ENCODE measurements around the gene GJA3. TPM values are rescaled to one million over a fixed set of nuclear protein-coding genes. Genes with fewer than 3 reads are reported as not detected.

The GJA3 gene
- total RNA-seq, 1 donor from 2014 or later = 0.59 TPM

GRCh38 chr13:20132052-20132634 lies 28.7 kb downstream of the GJA3 start:
- Mint-ChIP-seq H3K9me3 (ENCODE audit: unreplicated experiment) (no peaks in the 10 kb centered on the region), H3K4me3 (ENCODE audit: unreplicated experiment) (no peak overlapping the region), H3K4me1 (ENCODE audit: low read depth, unreplicated experiment) (no peaks in the 10 kb centered on the region), H3K27me3 (ENCODE audit: low read depth, unreplicated experiment) (peaks cover 7% of the 10 kb centered on the region), H3K36me3 (ENCODE audit: low read depth, unreplicated experiment) (no peaks in the 10 kb centered on the region), H3K27ac (ENCODE audit: unreplicated experiment) (no peak overlapping the region)
- DNase-seq (ENCODE audit: low read depth) (no peak), FAIRE-seq (no peak)
- H4K20me1 ChIP-seq (ENCODE audit: insufficient read depth, low read length) = no peaks in the 10 kb centered on the region
- H3K36me3 ChIP-seq (ENCODE audit: insufficient read depth, low read length) = no peaks in the 10 kb centered on the region
- H3K27ac ChIP-seq (ENCODE audit: low read depth, low read length) = no peak overlapping the region
- H3K79me2 ChIP-seq (ENCODE audit: insufficient read depth, low read length) = no peaks in the 10 kb centered on the region
- H3K9ac ChIP-seq (ENCODE audit: low read length) = no peak overlapping the region
- TF ChIP-seq EZH2 (IDR thresholded peaks at IDR 0.05; ENCODE audit: insufficient read depth, low read length) (no peak), CTCF (IDR thresholded peaks at IDR 0.05; ENCODE audit: insufficient read depth, low read depth, low read length) (no peak)
- peaks cover 15% of the 10 kb centered on the region for H3K4me1 ChIP-seq (ENCODE audit: insufficient read depth, low read length)
- no peak overlapping the region for H3K4me2 ChIP-seq (ENCODE audit: low read length)
- no peaks in the 10 kb centered on the region for H3K9me3 ChIP-seq (ENCODE audit: insufficient read depth, low read depth, low read length)
- no peak overlapping the region for H3K4me3 ChIP-seq (ENCODE audit: insufficient read depth, low read depth, low read length)
- H2AFZ ChIP-seq (ENCODE audit: low read depth, low read length) = no peak overlapping the region
- H3K27me3 ChIP-seq (ENCODE audit: insufficient read depth, low read length) = peaks cover 9% of the 10 kb centered on the region

GRCh38 chr13:20131057-20131832 lies 29.6 kb downstream of the GJA3 start:
- no peak for DNase-seq (ENCODE audit: low read depth)
- H3K4me3 Mint-ChIP-seq (ENCODE audit: unreplicated experiment) = no peak overlapping the region

More at GRCh38 chr13:20131057-20131832, 29.6 kb downstream of the GJA3 start:
- Histone ChIP-seq H2AFZ (ENCODE audit: low read depth, low read length) (no peak overlapping the region), H3K4me3 (ENCODE audit: insufficient read depth, low read depth, low read length) (no peak overlapping the region), H3K4me2 (ENCODE audit: low read length) (no peak overlapping the region), H3K27ac (ENCODE audit: low read depth, low read length) (no peak overlapping the region), H3K27me3 (ENCODE audit: insufficient read depth, low read length) (peaks cover 9% of the 10 kb centered on the region), H3K79me2 (ENCODE audit: insufficient read depth, low read length) (no peaks in the 10 kb centered on the region), H4K20me1 (ENCODE audit: insufficient read depth, low read length) (no peaks in the 10 kb centered on the region), H3K4me1 (ENCODE audit: insufficient read depth, low read length) (peaks cover 15% of the 10 kb centered on the region), H3K9ac (ENCODE audit: low read length) (no peak overlapping the region), H3K9me3 (ENCODE audit: insufficient read depth, low read depth, low read length) (no peaks in the 10 kb centered on the region), H3K36me3 (ENCODE audit: insufficient read depth, low read length) (no peaks in the 10 kb centered on the region)
- no peak for FAIRE-seq
- Mint-ChIP-seq H3K4me1 (ENCODE audit: low read depth, unreplicated experiment) (no peaks in the 10 kb centered on the region), H3K36me3 (ENCODE audit: low read depth, unreplicated experiment) (no peaks in the 10 kb centered on the region), H3K27me3 (ENCODE audit: low read depth, unreplicated experiment) (peaks cover 2% of the 10 kb centered on the region), H3K27ac (ENCODE audit: unreplicated experiment) (no peak overlapping the region), H3K9me3 (ENCODE audit: unreplicated experiment) (no peaks in the 10 kb centered on the region)
- no peak for TF ChIP-seq EZH2 (IDR thresholded peaks at IDR 0.05; ENCODE audit: insufficient read depth, low read length)
- no peak for TF ChIP-seq CTCF (IDR thresholded peaks at IDR 0.05; ENCODE audit: insufficient read depth, low read depth, low read length)

All from astrocyte (in vitro differentiated cells and primary cell).